ENCODE results near the gene ABCA13.
A peak's percentile ranks its signal among the peaks of the same experiment; 100 is the strongest.

Gene ABCA13

GRCh38 chr7:48360574-48360973, 189.3 kb downstream of the ABCA13 start:
- FAIRE-seq = no peak
- DNase-seq (ENCODE audit: low spot score) = no peak

- no peak for DNase-seq (ENCODE audit: low spot score)
- FAIRE-seq = no peak
Measured at GRCh38 chr7:48363174-48363573, 191.9 kb downstream of the ABCA13 start.

GRCh38 chr7:48365010-48365409, 193.8 kb downstream of the ABCA13 start:
- DNase-seq (ENCODE audit: low spot score) (no peak), FAIRE-seq (no peak)

GRCh38 chr7:48366096-48366495, 194.8 kb downstream of the ABCA13 start:
- FAIRE-seq = no peak
- DNase-seq (ENCODE audit: low spot score) = no peak

GRCh38 chr7:48376263-48376662, 205.0 kb downstream of the ABCA13 start:
- FAIRE-seq (no peak), DNase-seq (ENCODE audit: low spot score) (no peak)

- no peak for DNase-seq (ENCODE audit: low spot score)
- FAIRE-seq = no peak
Measured at GRCh38 chr7:48380921-48381320, 209.7 kb downstream of the ABCA13 start.

GRCh38 chr7:48381571-48381970, 210.3 kb downstream of the ABCA13 start:
- FAIRE-seq = no peak
- no peak for DNase-seq (ENCODE audit: low spot score)

GRCh38 chr7:48384180-48384752, 213.0 kb downstream of the ABCA13 start:
- no peak for DNase-seq (ENCODE audit: low spot score)
- no peak for FAIRE-seq

GRCh38 chr7:48387932-48388331, 216.7 kb downstream of the ABCA13 start:
- FAIRE-seq (no peak), DNase-seq (ENCODE audit: low spot score) (no peak)

GRCh38 chr7:48388911-48389310, 217.7 kb downstream of the ABCA13 start:
- no peak for FAIRE-seq
- DNase-seq (ENCODE audit: low spot score) = no peak

- DNase-seq (ENCODE audit: low spot score) = no peak
- FAIRE-seq = no peak
Measured at GRCh38 chr7:48389977-48390376, 218.7 kb downstream of the ABCA13 start.

- DNase-seq (ENCODE audit: low spot score) (no peak), FAIRE-seq (no peak)
Measured at GRCh38 chr7:48390388-48391327, 219.4 kb downstream of the ABCA13 start.

- no peak for FAIRE-seq
- DNase-seq (ENCODE audit: low spot score) = no peak
Measured at GRCh38 chr7:48398191-48398590, 226.9 kb downstream of the ABCA13 start.

GRCh38 chr7:48402721-48403120, 231.5 kb downstream of the ABCA13 start:
- FAIRE-seq = no peak

GRCh38 chr7:48408731-48409130, 237.5 kb downstream of the ABCA13 start:
- no peak for FAIRE-seq
- DNase-seq (ENCODE audit: low spot score) = no peak

More at GRCh38 chr7:48402721-48403120, 231.5 kb downstream of the ABCA13 start:
- DNase-seq (ENCODE audit: low spot score) = no peak

- FAIRE-seq (no peak), DNase-seq (ENCODE audit: low spot score) (no peak)
Measured at GRCh38 chr7:48411619-48412018, 240.4 kb downstream of the ABCA13 start.

GRCh38 chr7:48414011-48414732, 242.9 kb downstream of the ABCA13 start:
- DNase-seq (ENCODE audit: low spot score) = no peak
- FAIRE-seq = no peak

GRCh38 chr7:48416327-48416908, 245.2 kb downstream of the ABCA13 start:
- FAIRE-seq (no peak), DNase-seq (ENCODE audit: low spot score) (no peak)

- FAIRE-seq (no peak), DNase-seq (ENCODE audit: low spot score) (no peak)
Measured at GRCh38 chr7:48419401-48419800, 248.1 kb downstream of the ABCA13 start.

GRCh38 chr7:48420206-48420605, 248.9 kb downstream of the ABCA13 start:
- FAIRE-seq (no peak), DNase-seq (ENCODE audit: low spot score) (no peak)

- DNase-seq (ENCODE audit: low spot score) (peak; percentile 61), FAIRE-seq (peak; percentile 4)
Measured at GRCh38 chr7:48421357-48421756, 250.1 kb downstream of the ABCA13 start.

GRCh38 chr7:48424731-48425130, 253.5 kb downstream of the ABCA13 start:
- FAIRE-seq = peak; percentile 61
- peak; percentile 46 for DNase-seq (ENCODE audit: low spot score)

Data from RCC 7860 (cell line).